Liver (tissue), 9 donors: Measurements from ENCODE around the gene ARHGAP21. TPM values are rescaled to one million over a fixed set of nuclear protein-coding genes. Genes with fewer than 3 reads are reported as not detected.

Experiments used
- DNase-seq: peaks from one replicate; pipeline ENCODE4 v3.0.0-alpha.2; 2017; ENCODE audit warnings: low spot score
- H3K27ac ChIP-seq, 2 donors: one replicate each; pipeline ENCODE4 v1.7.0; 2013; ENCODE audit warnings: inconsistent platforms in 2 of 2, low read length in 2 of 2, control low read depth in 1 of 2, low read depth in 1 of 2, mild to moderate bottlenecking in 1 of 2
- H3K27me3 ChIP-seq, 4 donors: one replicate each; pipeline versions ENCODE4 v1.6.1 to v1.7.0; 2013; ENCODE audit warnings: low read length in 3 of 4, inconsistent platforms in 1 of 4, mild to moderate bottlenecking in 1 of 4, moderate library complexity in 1 of 4; ENCODE audit not compliant: control insufficient read depth in 4 of 4, insufficient read depth in 4 of 4
- H3K36me3 ChIP-seq, 4 donors: one replicate each; pipeline versions ENCODE4 v1.6.1 to v1.7.0; 2013; ENCODE audit warnings: low read length in 3 of 4, mild to moderate bottlenecking in 3 of 4, low read depth in 1 of 4, moderate library complexity in 1 of 4; ENCODE audit not compliant: control insufficient read depth in 4 of 4, insufficient read depth in 3 of 4
- H3K4me1 ChIP-seq, 4 donors: one replicate each; pipeline versions ENCODE4 v1.6.1 to v1.7.0; 2013; ENCODE audit warnings: low read length in 3 of 4, mild to moderate bottlenecking in 3 of 4, moderate library complexity in 1 of 4; ENCODE audit not compliant: control insufficient read depth in 4 of 4, insufficient read depth in 4 of 4
- H3K4me3 ChIP-seq, 3 donors: one replicate each; pipeline versions ENCODE4 v1.6.1 to v1.7.0; 2013; ENCODE audit warnings: low read length in 3 of 3, control low read depth in 1 of 3, low read depth in 1 of 3, mild to moderate bottlenecking in 1 of 3
- H3K9ac ChIP-seq, 2 donors: one replicate each; pipeline ENCODE4 v1.7.0; 2013; ENCODE audit warnings: low read length in 2 of 2, mild to moderate bottlenecking in 2 of 2, moderate library complexity in 2 of 2, control low read depth in 1 of 2, low read depth in 1 of 2
- H3K9me3 ChIP-seq, 4 donors: one replicate each; pipeline versions ENCODE4 v1.6.1 to v1.7.0; 2013; ENCODE audit warnings: low read length in 3 of 4; ENCODE audit not compliant: control insufficient read depth in 4 of 4
- EGR1 ChIP-seq, 2 donors: IDR thresholded peaks; 2 replicates each; pipeline ENCODE4 v1.6.1; 2016 to 2018; ENCODE audit warnings: antibody characterized with exemption in 2 of 2, low read depth in 2 of 2
- FOXA1 ChIP-seq: IDR thresholded peaks from 2 replicates; pipeline ENCODE4 v1.6.1; 2016; ENCODE audit warnings: antibody characterized with exemption
- FOXA2 ChIP-seq: IDR thresholded peaks from 2 replicates; pipeline ENCODE4 v1.6.1; 2016; ENCODE audit warnings: antibody characterized with exemption
- GABPA ChIP-seq, 2 donors: IDR thresholded peaks in 1 of 2; conservative IDR thresholded peaks in 1 of 2; 2 replicates each; pipeline ENCODE4 v1.6.1; 2016; ENCODE audit warnings: antibody characterized with exemption in 2 of 2, mild to moderate bottlenecking in 1 of 2, moderate library complexity in 1 of 2
- HNF4A ChIP-seq, 2 donors: conservative IDR thresholded peaks; 2 replicates each; pipeline ENCODE4 v1.6.1; 2016; ENCODE audit warnings: antibody characterized with exemption in 2 of 2, mild to moderate bottlenecking in 2 of 2
- HNF4G ChIP-seq: IDR thresholded peaks from 2 replicates; pipeline ENCODE4 v1.6.1; 2016; ENCODE audit warnings: antibody characterized with exemption
- JUND ChIP-seq, 2 donors: IDR thresholded peaks; 2 replicates each; pipeline ENCODE4 v1.6.1; 2016; ENCODE audit warnings: antibody characterized with exemption in 2 of 2
- NR2F2 ChIP-seq: IDR thresholded peaks from 2 replicates; pipeline ENCODE4 v1.6.1; 2016; ENCODE audit warnings: antibody characterized with exemption
- RAD21 ChIP-seq, 2 donors: IDR thresholded peaks; 2 replicates each; pipeline ENCODE4 v1.6.1; 2016; ENCODE audit warnings: antibody characterized with exemption in 2 of 2, mild to moderate bottlenecking in 2 of 2
- RXRA ChIP-seq, 2 donors: IDR thresholded peaks; 2 replicates each; pipeline ENCODE4 v1.6.1; 2017 to 2018; ENCODE audit warnings: antibody characterized with exemption in 2 of 2, mild to moderate bottlenecking in 1 of 2
- SP1 ChIP-seq: IDR thresholded peaks from 2 replicates; pipeline ENCODE4 v1.6.1; 2018; ENCODE audit warnings: antibody characterized with exemption, mild to moderate bottlenecking
- TAF1 ChIP-seq: conservative IDR thresholded peaks from 2 replicates; pipeline ENCODE4 v1.6.1; 2016; ENCODE audit warnings: antibody characterized with exemption, mild to moderate bottlenecking
- YY1 ChIP-seq: IDR thresholded peaks from 2 replicates; pipeline ENCODE4 v1.6.1; 2016; ENCODE audit warnings: antibody characterized with exemption, mild to moderate bottlenecking
- WGBS: extraction: QIAGEN DNeasy Blood & Tissue Kit; methylation state at CpG from one replicate; pipeline ENCODE4 v1.1.7; 2013; 5-methylcytosine and 5-hydroxymethylcytosine counted together
- polyA plus RNA-seq, 2 donors: library from polyadenylated mRNA; stranded (reverse) in 1 of 2; unstranded in 1 of 2; fragments of 200-250 nt in 1 of 2; fragments of >200 nt in 1 of 2; fragmentation: Nextera tagmentation in 1 of 2; extraction: Ambion mirVana in 1 of 2; gene quantifications; one replicate each; pipeline versions ENCODE4 v1.2.1 to v1.2.3, GENCODE V29; 2013 to 2015
- total RNA-seq, 2 donors: library from RNA; depleted of rRNA; stranded (reverse); fragments of >200 nt; gene quantifications; one replicate each; pipeline ENCODE4 v1.2.3, GENCODE V29; 2014
- TF ChIP-seq, protein P1 (sequence below): IDR thresholded peaks from 2 replicates; pipeline ENCODE4 v1.6.1; 2016; ENCODE audit warnings: antibody characterized with exemption
- TF ChIP-seq, protein P2 (sequence below): IDR thresholded peaks from 2 replicates; pipeline ENCODE4 v1.6.1; 2016; ENCODE audit warnings: antibody characterized with exemption
- TF ChIP-seq, protein P3 (sequence below): IDR thresholded peaks from 2 replicates; pipeline ENCODE4 v1.6.1; 2016; ENCODE audit warnings: antibody characterized with exemption, mild to moderate bottlenecking
- TF ChIP-seq, protein P4 (sequence below): IDR thresholded peaks from 2 replicates; pipeline ENCODE4 v1.6.1; 2016; ENCODE audit warnings: antibody characterized with exemption
- TF ChIP-seq, protein P5 (sequence below): fragments of 150-350 bp; IDR thresholded peaks from 2 replicates; pipeline ENCODE4 v1.5.1; 2017; ENCODE audit warnings: improper control_type of control experiment, low read depth, low read length; ENCODE audit not compliant: missing input control
- donor health status: healthy.
- donor health status: healthy.
- donor health status: healthy.
- donor health status: healthy.
- donor health status: healthy.

Gene ARHGAP21
- total and polyA plus RNA-seq, 4 donors, result 7.8 to 30.6 (median 15.7) TPM

DNA sequence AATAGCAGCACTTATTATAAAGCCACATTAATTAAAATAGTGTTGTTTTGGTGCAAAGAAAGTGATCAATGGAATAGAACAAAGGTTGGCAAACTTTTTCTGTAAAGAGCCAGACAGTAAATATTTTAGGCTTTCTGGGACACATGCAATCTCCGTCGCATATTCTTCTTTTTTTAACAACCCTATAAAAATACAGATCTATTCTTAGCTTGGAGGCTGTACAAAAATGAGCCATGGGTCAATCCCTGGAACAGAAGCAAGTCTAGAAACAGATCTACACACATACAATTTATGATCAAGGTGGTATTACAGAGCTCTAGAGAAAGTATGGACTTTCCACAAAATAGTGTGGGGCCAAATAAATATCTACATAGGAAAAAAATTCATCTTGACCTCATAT lies 71.8 kb downstream of the ARHGAP21 start:
- H3K27ac ChIP-seq, result no peak overlapping the region
- no peaks in the 10 kb centered on the region for H3K36me3 ChIP-seq
- no peak overlapping the region for H3K4me3 ChIP-seq
- no peaks in the 10 kb centered on the region for H3K27me3 ChIP-seq
- H3K9me3 ChIP-seq, result no peaks in the 10 kb centered on the region
- 30% methylated on average over 2 of the region's 2 CpGs for WGBS
- no peak for DNase-seq
- TF ChIP-seq, protein P1, sequence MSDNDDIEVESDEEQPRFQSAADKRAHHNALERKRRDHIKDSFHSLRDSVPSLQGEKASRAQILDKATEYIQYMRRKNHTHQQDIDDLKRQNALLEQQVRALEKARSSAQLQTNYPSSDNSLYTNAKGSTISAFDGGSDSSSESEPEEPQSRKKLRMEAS, result no peak
- TF ChIP-seq NR2F2, result no peak
- TF ChIP-seq GABPA (IDR thresholded peaks at IDR 0.05 in 1 of 2, conservative IDR thresholded peaks at IDR 0.05 in 1 of 2), result no peak
- TF ChIP-seq FOXA1, result no peak
- TF ChIP-seq, protein P2, sequence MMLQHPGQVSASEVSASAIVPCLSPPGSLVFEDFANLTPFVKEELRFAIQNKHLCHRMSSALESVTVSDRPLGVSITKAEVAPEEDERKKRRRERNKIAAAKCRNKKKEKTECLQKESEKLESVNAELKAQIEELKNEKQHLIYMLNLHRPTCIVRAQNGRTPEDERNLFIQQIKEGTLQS, result no peak
- TF ChIP-seq SP1, result no peak
- TF ChIP-seq, protein P3, sequence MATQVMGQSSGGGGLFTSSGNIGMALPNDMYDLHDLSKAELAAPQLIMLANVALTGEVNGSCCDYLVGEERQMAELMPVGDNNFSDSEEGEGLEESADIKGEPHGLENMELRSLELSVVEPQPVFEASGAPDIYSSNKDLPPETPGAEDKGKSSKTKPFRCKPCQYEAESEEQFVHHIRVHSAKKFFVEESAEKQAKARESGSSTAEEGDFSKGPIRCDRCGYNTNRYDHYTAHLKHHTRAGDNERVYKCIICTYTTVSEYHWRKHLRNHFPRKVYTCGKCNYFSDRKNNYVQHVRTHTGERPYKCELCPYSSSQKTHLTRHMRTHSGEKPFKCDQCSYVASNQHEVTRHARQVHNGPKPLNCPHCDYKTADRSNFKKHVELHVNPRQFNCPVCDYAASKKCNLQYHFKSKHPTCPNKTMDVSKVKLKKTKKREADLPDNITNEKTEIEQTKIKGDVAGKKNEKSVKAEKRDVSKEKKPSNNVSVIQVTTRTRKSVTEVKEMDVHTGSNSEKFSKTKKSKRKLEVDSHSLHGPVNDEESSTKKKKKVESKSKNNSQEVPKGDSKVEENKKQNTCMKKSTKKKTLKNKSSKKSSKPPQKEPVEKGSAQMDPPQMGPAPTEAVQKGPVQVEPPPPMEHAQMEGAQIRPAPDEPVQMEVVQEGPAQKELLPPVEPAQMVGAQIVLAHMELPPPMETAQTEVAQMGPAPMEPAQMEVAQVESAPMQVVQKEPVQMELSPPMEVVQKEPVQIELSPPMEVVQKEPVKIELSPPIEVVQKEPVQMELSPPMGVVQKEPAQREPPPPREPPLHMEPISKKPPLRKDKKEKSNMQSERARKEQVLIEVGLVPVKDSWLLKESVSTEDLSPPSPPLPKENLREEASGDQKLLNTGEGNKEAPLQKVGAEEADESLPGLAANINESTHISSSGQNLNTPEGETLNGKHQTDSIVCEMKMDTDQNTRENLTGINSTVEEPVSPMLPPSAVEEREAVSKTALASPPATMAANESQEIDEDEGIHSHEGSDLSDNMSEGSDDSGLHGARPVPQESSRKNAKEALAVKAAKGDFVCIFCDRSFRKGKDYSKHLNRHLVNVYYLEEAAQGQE, result no peak
- no peak for TF ChIP-seq TAF1
- TF ChIP-seq JUND (IDR thresholded peaks at IDR 0.05), result no peak
- TF ChIP-seq, protein P4, sequence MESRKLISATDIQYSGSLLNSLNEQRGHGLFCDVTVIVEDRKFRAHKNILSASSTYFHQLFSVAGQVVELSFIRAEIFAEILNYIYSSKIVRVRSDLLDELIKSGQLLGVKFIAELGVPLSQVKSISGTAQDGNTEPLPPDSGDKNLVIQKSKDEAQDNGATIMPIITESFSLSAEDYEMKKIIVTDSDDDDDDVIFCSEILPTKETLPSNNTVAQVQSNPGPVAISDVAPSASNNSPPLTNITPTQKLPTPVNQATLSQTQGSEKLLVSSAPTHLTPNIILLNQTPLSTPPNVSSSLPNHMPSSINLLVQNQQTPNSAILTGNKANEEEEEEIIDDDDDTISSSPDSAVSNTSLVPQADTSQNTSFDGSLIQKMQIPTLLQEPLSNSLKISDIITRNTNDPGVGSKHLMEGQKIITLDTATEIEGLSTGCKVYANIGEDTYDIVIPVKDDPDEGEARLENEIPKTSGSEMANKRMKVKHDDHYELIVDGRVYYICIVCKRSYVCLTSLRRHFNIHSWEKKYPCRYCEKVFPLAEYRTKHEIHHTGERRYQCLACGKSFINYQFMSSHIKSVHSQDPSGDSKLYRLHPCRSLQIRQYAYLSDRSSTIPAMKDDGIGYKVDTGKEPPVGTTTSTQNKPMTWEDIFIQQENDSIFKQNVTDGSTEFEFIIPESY, result no peak
- TF ChIP-seq HNF4G, result no peak
- TF ChIP-seq YY1, result no peak
- no peak for TF ChIP-seq RXRA (IDR thresholded peaks at IDR 0.05)
- no peak for TF ChIP-seq RAD21 (IDR thresholded peaks at IDR 0.05)
- no peak for TF ChIP-seq HNF4A (conservative IDR thresholded peaks at IDR 0.05)
- no peak for TF ChIP-seq FOXA2
- no peak for TF ChIP-seq EGR1 (IDR thresholded peaks at IDR 0.05; ENCODE audit: low read depth in 2 of 2)
- TF ChIP-seq, protein P5, sequence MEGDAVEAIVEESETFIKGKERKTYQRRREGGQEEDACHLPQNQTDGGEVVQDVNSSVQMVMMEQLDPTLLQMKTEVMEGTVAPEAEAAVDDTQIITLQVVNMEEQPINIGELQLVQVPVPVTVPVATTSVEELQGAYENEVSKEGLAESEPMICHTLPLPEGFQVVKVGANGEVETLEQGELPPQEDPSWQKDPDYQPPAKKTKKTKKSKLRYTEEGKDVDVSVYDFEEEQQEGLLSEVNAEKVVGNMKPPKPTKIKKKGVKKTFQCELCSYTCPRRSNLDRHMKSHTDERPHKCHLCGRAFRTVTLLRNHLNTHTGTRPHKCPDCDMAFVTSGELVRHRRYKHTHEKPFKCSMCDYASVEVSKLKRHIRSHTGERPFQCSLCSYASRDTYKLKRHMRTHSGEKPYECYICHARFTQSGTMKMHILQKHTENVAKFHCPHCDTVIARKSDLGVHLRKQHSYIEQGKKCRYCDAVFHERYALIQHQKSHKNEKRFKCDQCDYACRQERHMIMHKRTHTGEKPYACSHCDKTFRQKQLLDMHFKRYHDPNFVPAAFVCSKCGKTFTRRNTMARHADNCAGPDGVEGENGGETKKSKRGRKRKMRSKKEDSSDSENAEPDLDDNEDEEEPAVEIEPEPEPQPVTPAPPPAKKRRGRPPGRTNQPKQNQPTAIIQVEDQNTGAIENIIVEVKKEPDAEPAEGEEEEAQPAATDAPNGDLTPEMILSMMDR, result no peak
- no peak overlapping the region for H3K9ac ChIP-seq
- H3K4me1 ChIP-seq, result peaks cover 0 to 2% (median under 1%) of the 10 kb centered on the region in 4 donors
